22Rv1 (cell line): ENCODE data around the gene EZH1.

Experiments used
- H3K27ac ChIP-seq: fragments of 450-650 bp; 2 replicates; pipeline ENCODE4 v1.5.1; 2017
- CTCF ChIP-seq: fragments of 450-650 bp; IDR thresholded peaks from 2 replicates; pipeline ENCODE4 v1.5.1; 2017; ENCODE audit warnings: mild to moderate bottlenecking
- ZFX ChIP-seq: fragments of 450-650 bp; IDR thresholded peaks from 2 replicates; pipeline ENCODE4 v1.6.1; 2017; ENCODE audit warnings: antibody characterized with exemption, borderline replicate concordance

EZH1 gene

GRCh38 chr17:42694524-42694923 is 50.3 kb downstream of the EZH1 start:
- no peak overlapping the region for H3K27ac ChIP-seq
- TF ChIP-seq ZFX: no peak
- no peak for TF ChIP-seq CTCF

DNA sequence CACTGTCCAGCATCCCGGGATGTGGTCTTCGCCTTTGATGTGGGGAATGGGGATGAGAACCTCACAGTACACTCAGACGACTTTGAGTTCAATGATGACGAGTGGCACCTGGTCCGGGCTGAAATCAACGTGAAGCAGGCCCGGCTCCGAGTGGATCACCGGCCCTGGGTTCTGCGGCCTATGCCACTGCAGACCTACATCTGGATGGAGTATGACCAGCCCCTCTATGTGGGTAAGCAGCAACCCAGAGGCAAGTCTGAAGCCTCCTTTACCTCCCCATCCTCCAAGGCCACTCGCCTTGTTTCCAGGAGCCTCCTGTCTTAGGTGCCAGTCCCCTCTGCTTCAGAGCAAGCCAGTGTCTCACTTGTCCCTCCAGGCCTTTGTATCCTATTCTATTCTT is 52.4 kb downstream of the EZH1 start:
- no peak for TF ChIP-seq ZFX
- H3K27ac ChIP-seq: no peak overlapping the region

- H3K27ac ChIP-seq: no peak overlapping the region
- TF ChIP-seq CTCF: no peak
- no peak for TF ChIP-seq ZFX
These were observed 53.8 kb downstream of the EZH1 start for GRCh38 chr17:42691021-42691545.

- TF ChIP-seq ZFX (no peak), CTCF (no peak)
- no peak overlapping the region for H3K27ac ChIP-seq
These were observed 54.2 kb downstream of the EZH1 start for GRCh38 chr17:42690596-42690995.

GRCh38 chr17:42687707-42688320 is 57.0 kb downstream of the EZH1 start:
- no peak overlapping the region for H3K27ac ChIP-seq
- TF ChIP-seq ZFX: no peak
- no peak for TF ChIP-seq CTCF

DNA sequence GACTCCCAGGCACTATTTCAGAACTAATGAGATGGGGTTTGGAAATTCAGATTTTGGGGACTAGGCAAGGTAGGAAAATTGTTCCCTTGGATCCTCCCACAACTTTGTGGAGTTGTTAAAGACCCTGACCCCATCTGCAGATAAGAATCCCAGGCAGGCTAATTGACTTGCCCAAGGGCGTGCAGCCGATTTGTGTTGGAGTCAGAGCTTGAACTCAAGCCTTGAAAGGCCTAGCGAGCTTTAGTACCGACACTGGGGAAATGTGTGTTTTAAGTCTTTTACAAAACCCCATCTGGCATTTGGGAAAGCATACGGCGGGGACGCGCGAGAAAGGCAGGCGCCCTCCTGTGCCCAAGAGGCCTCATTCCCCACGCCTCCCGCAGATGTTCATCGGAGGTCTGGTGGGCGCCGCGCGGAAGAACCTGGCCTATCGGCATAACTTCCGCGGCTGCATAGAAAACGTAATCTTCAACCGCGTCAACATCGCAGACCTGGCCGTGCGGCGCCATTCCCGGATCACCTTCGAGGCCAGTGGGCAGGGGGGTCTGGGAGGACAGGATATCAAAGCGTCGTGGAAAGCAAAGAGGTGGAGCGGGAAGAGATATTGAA is 58.2 kb downstream of the EZH1 start:
- no peak overlapping the region for H3K27ac ChIP-seq
- TF ChIP-seq ZFX (no peak), CTCF (no peak)

DNA sequence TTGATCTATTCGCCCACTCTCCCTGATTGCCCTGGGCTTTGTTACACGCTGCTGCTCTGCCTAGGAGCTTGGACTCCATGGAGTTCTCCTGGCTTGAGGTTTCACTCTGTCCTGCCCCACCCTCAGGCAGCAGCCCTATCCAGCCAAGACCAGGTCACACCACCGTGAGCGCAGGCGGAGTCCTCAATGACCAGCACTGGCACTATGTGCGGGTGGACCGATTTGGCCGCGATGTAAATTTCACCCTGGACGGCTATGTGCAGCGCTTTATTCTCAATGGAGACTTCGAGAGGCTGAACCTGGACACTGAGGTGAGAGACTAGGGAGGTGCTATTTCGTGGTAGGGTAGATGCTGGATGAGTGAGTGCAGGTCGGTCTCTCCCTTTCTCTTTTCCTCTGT is 59.0 kb downstream of the EZH1 start:
- TF ChIP-seq CTCF (no peak), ZFX (no peak)
- H3K27ac ChIP-seq: no peak overlapping the region
